ENCODE measurements around the gene SEMA3E. TPM values are rescaled to one million over a fixed set of nuclear protein-coding genes. Genes with fewer than 3 reads are reported as not detected.

Gene SEMA3E
- total RNA-seq, 2 experiments from 2014 or later = not detected

DNA sequence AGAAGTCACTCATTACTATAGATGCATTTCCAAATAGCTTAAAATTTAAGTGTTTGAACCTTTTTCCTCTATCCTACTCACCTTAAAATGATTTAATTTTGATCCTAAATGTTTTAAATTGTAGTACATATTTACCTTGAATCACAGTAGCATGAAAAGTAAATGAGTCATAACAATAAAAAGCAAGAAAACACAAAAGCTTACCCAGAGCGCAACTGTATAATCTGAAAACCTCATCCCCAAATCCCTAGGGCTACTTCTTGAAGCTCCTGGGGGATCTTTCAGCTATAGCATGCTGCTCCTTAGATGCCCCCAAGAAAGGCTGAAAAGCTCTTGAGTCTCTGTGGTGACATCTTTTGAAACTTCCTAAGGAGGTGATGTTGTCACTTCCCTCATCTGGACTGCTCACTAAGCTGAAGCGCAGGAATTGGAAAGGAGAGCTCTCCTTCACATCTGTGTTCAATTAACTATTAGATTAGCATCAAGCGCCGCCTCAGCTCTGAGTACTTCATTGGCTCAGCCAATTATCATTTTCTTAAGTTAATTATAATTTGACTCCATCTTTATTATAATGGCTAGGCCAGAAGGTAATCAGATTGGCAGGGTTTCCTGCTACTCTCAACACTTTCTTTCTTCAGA lies 60.2 kb downstream of the SEMA3E start:
- DNase-seq (no peak), ATAC-seq (no peak)
- Mint-ChIP-seq H3K36me3 (ENCODE audit: low read depth) (no peaks in the 10 kb centered on the region), H3K27ac (no peak overlapping the region), H3K4me3 (no peak overlapping the region), H3K27me3 (no peaks in the 10 kb centered on the region), H3K9me3 (peaks cover 4% of the 10 kb centered on the region), H3K4me1 (ENCODE audit: low read depth) (no peaks in the 10 kb centered on the region)
- CTCF ChIA-PET = no interaction called here
- intact Hi-C loops (cut with micrococcal nuclease) = no loop called here
- POLR2A ChIA-PET = interaction anchor here (0.5 kb wide), 1 partner anchor 1393 kb away, joined by 3 read pairs; no protein-coding TSS in a partner anchor
- TF ChIP-seq, protein P1, sequence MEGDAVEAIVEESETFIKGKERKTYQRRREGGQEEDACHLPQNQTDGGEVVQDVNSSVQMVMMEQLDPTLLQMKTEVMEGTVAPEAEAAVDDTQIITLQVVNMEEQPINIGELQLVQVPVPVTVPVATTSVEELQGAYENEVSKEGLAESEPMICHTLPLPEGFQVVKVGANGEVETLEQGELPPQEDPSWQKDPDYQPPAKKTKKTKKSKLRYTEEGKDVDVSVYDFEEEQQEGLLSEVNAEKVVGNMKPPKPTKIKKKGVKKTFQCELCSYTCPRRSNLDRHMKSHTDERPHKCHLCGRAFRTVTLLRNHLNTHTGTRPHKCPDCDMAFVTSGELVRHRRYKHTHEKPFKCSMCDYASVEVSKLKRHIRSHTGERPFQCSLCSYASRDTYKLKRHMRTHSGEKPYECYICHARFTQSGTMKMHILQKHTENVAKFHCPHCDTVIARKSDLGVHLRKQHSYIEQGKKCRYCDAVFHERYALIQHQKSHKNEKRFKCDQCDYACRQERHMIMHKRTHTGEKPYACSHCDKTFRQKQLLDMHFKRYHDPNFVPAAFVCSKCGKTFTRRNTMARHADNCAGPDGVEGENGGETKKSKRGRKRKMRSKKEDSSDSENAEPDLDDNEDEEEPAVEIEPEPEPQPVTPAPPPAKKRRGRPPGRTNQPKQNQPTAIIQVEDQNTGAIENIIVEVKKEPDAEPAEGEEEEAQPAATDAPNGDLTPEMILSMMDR (IDR thresholded peaks at IDR 0.05) = no peak

DNA sequence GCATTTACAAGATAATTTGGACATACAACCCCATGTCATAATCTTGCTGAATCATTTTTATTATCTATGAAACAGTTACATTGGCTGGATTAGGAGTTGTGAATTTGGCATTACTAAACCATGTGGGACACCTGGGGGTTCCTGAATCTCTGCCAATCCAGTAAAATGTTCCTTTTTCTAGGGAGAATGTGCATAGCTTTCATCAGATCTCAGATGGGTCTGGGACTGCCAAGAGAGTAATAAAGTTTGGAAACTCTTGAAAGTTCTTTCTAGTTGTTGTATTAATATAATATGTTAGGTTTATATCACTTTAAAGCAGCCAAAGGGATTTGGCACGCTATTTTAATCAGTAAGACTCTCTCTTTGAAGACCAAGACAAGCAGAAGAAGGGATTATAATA lies 62.7 kb downstream of the SEMA3E start:
- Mint-ChIP-seq H3K4me1 (ENCODE audit: low read depth) (no peaks in the 10 kb centered on the region), H3K9me3 (no peaks in the 10 kb centered on the region), H3K4me3 (no peak overlapping the region), H3K27me3 (no peaks in the 10 kb centered on the region), H3K27ac (no peak overlapping the region), H3K36me3 (ENCODE audit: low read depth) (no peaks in the 10 kb centered on the region)
- DNase-seq (no peak), ATAC-seq (no peak)
- POLR2A ChIA-PET = no interaction called here
- intact Hi-C loops (cut with micrococcal nuclease) = no loop called here
- CTCF ChIA-PET = no interaction called here
- TF ChIP-seq, protein P1 (IDR thresholded peaks at IDR 0.05) = no peak

DNA sequence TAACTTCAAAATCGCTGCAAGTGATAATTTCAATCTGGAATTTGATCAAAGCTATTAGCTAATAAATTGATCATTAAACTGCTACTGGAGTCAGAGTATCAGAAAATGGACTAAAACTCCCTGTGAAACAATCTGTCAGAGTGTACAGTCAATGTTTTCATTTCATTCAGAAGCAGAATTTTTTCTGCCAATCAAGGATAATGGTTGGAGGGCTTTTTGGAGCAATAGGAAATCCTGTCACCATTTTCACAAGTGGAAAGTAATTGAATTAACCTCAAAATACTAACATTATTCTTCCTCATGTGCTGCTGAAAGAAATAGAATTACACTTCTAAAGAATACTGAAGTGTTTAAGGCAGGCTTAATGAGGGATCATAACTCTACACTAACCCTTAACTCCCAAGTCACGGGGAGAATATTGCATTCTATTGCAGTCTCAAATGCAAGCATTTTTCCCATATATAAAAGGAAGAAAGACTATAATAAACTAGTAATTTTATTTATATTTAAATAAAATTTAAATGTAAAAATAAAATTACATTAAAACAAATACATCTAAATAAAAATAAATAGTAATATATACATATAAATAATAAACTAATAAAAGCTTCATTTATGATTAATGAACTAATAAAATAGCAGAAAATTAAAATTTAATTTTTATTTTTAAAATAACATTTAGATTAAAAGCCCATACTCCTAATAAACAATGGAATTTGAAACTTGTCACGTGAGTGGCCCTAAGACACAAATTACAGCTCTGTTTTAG lies 67.1 kb downstream of the SEMA3E start:
- Mint-ChIP-seq H3K4me3 (no peak overlapping the region), H3K4me1 (ENCODE audit: low read depth) (no peaks in the 10 kb centered on the region), H3K27ac (no peak overlapping the region), H3K27me3 (no peaks in the 10 kb centered on the region), H3K36me3 (ENCODE audit: low read depth) (no peaks in the 10 kb centered on the region), H3K9me3 (no peaks in the 10 kb centered on the region)
- TF ChIP-seq, protein P1 (IDR thresholded peaks at IDR 0.05) = no peak
- intact Hi-C loops (cut with micrococcal nuclease) = no loop called here
- POLR2A ChIA-PET = no interaction called here
- ATAC-seq = no peak
- no peak for DNase-seq
- CTCF ChIA-PET = interaction anchor here (0.6 kb wide), 1 partner anchor 16 kb away, joined by 3 read pairs; no protein-coding TSS in a partner anchor

DNA sequence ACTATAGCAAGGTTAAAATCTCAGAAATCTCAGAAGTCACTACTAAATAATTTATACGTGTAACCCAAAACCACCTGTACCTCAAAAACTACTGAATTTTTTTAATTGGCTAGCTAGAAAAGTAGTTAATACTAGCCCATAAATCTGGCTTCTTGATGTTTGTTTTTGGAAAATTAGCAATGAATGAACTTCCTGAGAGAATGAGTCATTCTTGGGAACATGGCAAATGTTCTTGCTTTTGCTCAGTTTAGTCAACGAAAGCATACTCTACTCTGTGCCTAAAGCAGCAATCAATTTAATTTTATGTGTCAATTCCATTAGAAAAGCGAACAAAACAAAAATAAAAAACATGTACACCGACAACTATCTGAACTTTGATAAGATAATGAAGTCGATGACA lies 69.2 kb downstream of the SEMA3E start:
- no peaks in the 10 kb centered on the region for H3K27me3 Mint-ChIP-seq
- no peaks in the 10 kb centered on the region for H3K36me3 Mint-ChIP-seq (ENCODE audit: low read depth)
- no peaks in the 10 kb centered on the region for H3K4me1 Mint-ChIP-seq (ENCODE audit: low read depth)
- no peak overlapping the region for H3K4me3 Mint-ChIP-seq
- TF ChIP-seq, protein P1 (IDR thresholded peaks at IDR 0.05) = no peak
- intact Hi-C loops (cut with micrococcal nuclease) = no loop called here
- DNase-seq = no peak
- H3K9me3 Mint-ChIP-seq = no peaks in the 10 kb centered on the region
- ChIA-PET CTCF (no interaction called here), POLR2A (no interaction called here)
- no peak for ATAC-seq
- no peak overlapping the region for H3K27ac Mint-ChIP-seq

DNA sequence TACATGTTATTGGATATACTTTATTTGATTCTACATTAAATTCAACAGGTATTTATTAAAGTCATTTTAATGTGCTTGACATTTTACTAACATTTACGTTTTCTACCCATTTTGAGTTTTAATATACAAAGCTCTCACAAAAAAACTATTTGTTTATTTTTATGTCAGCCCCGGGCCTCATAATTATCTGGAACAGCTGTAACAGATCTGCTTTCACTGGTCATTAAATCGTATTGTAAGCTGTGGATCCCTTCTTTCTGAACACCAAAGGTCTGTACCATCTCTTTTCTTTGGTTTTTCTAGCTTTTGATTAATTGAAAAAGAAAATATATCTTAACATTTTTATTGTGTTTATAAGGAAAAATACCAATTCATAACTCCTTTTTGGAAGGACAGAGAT lies 73.5 kb downstream of the SEMA3E start:
- TF ChIP-seq, protein P1 (IDR thresholded peaks at IDR 0.05) = no peak
- Mint-ChIP-seq H3K27ac (no peak overlapping the region), H3K27me3 (no peaks in the 10 kb centered on the region), H3K4me3 (no peak overlapping the region), H3K36me3 (ENCODE audit: low read depth) (no peaks in the 10 kb centered on the region), H3K4me1 (ENCODE audit: low read depth) (no peaks in the 10 kb centered on the region), H3K9me3 (peaks cover 6% of the 10 kb centered on the region)
- ChIA-PET CTCF (no interaction called here), POLR2A (no interaction called here)
- DNase-seq (no peak), ATAC-seq (no peak)
- intact Hi-C loops (cut with micrococcal nuclease) = no loop called here

Data from activated CD8-positive, alpha-beta T cell treated with anti-CD3 and anti-CD28 coated beads for 36 hours (primary cell).